ENCODE measurements around the gene ATG4B. TPM values are rescaled to one million over a fixed set of nuclear protein-coding genes. Genes with fewer than 3 reads are reported as not detected.

ATG4B gene
- total RNA-seq, 2 donors from 2014 or later: 43.0 to 49.4 TPM

DNA sequence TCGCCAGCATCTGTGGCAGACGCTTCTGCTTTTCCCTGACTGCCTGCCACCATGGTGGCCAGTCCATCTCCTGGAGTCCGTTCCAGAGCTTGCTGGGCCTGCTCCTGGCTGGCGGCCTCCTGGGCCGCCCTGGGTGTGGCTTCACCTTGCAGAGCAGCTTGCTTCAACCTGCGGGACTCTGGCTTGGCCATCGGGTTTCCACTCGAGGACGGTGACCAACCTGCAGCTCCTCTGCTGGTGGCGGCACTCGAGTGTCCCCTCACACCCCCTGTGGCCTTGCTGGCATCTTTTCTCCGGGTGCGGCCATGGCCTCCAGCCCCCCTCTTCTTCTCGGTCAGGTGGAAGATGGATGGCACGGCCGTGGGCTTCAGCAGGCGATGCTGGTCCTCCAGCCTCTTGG lies 3.9 kb upstream of the ATG4B start:
- DNase-seq: no peak
- ATAC-seq: no peak
- intact Hi-C loops (cut with DNase I): no loop called here

DNA sequence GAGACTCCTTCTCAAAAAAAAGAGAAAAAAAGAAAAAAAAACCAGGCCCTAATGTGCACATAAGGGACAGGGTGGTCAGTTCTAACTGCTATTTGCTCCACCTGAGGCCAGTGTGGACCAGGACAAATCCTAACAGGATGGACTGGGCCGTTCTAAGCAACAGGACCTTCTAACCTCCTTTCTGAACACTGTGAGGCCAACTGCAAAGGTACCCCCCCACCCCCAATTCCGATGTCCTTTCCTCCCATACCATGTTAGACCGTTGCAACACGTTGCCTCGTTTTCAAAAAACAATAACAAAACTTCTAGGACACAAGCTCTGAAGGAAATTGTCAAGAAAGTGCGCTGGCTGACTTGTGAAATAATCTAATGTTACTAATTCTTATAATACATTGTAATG lies 1.7 kb upstream of the ATG4B start:
- DNase-seq: no peak
- ATAC-seq: no peak
- intact Hi-C loops (cut with DNase I): no loop called here

DNA sequence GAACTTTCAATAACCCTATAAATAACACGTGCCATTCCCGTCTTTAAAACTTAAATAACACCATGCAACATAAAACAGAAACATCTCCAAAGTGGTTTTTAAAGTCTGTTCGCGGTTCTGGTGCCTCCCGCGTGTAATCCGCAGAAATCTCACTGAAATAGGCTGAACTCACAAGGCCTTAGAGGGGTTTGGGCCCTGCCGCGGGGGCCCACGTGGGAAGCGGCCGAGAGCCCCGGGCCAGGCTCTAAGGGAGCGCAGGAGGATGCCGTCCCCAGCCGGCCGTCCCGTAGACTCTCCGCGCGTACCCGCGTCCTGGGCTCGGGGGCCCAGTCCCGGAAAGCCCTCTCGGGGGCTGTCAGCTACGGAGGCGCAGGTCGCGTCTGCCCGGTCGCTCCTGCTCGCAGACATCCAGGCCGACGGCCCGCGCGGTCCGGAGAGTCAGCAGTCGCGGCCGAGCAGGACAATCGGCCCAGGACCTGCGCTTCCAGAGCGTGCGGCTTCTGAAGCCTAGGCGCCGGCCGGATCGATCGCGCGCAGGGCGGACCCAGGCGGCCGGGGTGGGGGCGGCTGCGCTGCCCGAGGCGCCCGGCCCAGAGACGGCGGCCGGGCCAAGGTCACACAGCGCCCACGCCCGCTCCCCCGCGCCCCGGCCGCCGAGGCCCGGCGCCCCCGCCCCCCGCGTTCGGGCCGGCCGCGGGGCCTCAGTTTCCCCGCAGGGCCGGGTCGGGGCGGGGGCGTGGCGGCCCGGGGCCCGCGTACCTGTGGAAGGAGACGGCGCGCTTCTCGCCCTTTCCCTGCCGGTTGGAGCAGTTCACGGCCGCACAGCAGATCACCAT lies 1.1 kb upstream of the ATG4B start:
- DNase-seq (peak; percentile 55), ATAC-seq (peak; percentile 12 to 38)
- intact Hi-C loops (cut with DNase I): no loop called here

DNA sequence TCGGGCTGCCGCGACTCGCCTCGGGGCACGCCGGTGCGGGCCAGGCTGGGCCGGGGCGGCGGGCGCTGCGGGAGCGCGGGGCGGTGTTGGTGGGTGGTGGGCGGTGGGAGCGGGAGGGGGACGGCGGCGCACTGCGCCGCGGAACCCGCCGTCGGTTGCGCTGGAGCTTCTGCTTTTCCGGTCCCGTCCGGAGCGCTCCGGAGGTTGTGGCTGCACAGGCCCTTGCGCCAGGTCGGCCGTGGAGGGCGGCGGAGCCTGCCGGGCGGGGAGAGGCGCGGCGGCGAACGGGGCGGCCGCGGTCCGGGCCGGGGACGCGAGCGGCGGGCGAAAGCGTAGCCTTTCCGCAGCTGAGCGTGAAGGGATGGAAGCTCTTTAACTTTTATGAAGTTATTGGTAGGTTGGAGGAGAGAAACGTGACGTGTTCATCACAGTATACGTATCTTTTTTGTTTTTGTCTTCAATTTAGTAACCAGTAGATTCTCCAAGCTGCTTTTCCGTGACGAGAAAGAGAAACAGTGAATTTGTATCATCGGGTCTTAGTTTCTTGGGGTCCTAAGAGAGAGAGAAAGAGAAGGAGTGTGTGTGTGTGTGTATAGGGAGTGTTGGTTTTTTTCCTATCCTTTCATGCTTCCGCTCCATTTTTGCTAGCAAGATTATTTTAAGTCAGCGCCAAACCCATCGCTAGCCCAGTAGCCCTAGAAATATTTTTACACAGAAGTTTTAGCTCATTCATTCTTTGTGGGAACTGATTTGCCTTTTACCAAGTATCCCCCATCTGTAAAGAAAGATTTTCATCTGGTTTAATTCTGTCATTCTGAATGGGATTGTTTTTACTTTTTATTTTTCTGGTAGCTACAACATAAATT lies 535 bp downstream of the ATG4B start:
- no peak for DNase-seq
- intact Hi-C loops (cut with DNase I): no loop called here
- peak in 1 of 2 donors; percentile 12 for ATAC-seq

DNA sequence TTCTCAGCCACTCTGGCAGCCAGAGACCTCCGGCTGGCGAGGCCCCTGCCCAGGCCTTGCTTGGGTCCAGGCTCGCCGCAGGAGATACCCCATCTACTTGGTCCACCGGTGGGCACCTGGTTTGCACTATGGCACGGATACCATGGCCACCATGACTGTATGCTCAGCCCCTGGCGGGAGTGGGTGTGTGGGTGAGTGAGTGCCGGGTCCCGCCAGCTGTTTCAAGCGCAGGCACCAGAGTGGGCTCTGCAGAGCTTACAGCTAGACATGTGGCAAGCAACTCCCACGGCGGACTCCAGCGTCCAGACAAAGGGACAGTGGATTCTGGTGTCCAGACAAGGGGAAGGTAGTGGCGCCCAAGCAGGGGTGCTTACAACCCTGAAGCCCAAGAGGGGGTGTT lies 1.4 kb downstream of the ATG4B start:
- intact Hi-C loops (cut with DNase I): no loop called here
- DNase-seq (no peak), ATAC-seq (no peak)

DNA sequence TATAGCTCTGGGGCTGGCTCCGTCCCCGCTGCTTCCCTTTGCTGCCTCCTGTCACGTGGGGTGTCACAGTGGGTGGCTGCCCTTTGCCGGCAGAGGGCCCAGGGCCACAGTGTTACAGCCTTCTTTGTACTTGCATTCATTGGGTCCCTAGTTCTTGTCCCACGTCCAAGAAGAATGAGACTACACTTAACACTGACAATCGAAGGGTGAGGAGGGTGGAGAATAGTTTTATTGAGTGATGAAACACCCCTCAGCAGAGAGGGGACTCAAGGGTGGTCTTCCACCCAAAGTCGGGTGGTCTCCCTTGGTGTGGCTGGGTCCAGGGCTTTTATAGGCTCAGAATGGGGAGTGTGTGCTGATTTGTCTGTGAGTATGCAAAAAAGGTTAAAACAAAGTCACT lies 1.9 kb downstream of the ATG4B start:
- intact Hi-C loops (cut with DNase I): no loop called here
- no peak for ATAC-seq
- no peak for DNase-seq

DNA sequence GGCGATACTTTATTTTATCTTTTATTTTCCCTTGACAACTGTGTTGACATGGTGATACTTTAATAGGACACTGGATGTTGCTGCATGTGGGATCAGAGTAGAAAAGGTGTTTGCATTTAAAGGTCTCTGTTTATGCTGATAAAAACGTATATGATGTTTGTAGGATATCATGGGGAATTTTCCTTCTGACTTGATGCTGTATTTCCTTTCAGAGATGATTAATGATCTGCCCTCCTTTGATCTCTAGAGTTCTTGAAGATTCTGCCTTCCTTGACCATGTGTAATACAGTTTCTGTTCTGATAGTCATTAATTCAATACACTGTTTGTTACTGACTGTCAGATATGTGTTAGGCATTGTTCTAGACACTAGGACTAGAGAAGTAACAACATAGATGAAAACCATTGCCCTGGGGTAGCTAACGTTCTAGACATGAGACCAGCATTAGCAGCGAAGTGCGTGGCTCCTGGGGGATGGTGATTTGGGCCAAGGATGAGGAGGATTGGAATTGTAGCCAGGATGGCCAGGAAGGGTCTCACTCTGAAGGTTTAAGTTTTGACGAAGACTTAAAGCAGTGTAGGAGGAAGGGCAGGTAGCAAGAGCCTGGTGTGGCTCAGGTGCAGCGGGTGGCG lies 2.8 kb downstream of the ATG4B start:
- intact Hi-C loops (cut with DNase I): no loop called here
- ATAC-seq (no peak), DNase-seq (no peak)

DNA sequence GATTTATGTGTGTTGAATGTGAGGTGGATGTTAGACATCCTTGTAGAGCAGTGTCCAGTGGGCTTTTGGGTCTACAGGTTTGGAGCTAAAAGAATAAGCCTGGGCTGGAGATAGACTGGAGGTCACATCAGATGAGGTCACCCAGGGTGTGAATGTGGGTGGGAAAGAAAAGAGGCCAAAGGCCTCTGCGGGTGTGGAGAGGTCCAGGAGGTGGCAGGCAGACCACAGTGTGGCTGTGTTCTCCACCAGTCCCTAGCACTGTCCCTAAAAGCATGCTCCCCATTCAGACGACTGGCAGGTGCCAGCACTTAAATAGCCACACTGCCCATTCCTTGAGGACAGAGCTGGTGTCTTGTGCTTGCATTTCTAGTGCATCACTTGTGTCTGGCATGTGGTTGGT lies 4.1 kb downstream of the ATG4B start:
- DNase-seq (no peak), ATAC-seq (no peak)
- intact Hi-C loops (cut with DNase I): no loop called here

DNA sequence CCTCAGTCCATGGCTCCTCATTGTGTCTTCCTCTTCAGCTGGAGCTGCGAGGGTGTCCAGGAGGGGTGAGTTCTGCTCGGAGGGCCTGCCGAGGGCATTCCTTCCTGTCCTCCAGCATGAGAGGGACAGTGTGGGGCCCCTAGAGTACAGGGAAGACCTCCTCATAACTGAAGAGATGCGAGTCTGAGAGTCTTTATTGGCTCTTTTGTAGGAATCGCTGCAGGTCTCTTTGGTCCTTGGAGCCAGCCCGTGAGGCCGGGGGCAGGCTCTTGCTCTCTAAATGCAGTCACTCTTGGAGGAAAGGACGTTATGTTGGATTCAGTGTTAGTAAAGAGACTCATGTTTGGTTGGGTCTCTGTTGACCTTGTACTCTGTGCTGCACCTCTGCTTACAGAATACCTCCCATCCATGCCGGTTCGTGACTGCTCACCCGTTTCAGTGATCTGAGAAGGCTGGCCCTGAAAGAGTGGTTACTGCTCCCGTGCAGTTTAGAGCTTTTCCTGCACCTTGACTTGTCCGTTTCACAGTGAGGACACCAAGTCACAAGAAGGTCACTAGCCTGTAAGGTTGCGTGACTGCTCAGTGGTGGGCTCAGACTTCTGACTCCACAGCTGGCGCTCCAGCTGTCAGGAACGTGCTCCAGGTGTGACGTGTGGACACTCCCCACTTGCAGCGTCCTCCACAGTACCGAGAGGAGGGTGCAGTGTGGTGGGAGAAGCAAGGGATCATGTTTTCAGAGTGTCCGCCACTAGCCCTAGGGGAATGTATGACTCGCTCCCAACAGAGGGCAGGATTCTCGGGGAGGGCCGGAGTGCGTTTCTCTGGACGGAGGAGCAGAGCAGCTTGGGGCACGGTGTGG lies 7.8 kb downstream of the ATG4B start:
- DNase-seq (no peak), ATAC-seq (peak in 1 of 2 donors; percentile 24)
- intact Hi-C loops (cut with DNase I): no loop called here

DNA sequence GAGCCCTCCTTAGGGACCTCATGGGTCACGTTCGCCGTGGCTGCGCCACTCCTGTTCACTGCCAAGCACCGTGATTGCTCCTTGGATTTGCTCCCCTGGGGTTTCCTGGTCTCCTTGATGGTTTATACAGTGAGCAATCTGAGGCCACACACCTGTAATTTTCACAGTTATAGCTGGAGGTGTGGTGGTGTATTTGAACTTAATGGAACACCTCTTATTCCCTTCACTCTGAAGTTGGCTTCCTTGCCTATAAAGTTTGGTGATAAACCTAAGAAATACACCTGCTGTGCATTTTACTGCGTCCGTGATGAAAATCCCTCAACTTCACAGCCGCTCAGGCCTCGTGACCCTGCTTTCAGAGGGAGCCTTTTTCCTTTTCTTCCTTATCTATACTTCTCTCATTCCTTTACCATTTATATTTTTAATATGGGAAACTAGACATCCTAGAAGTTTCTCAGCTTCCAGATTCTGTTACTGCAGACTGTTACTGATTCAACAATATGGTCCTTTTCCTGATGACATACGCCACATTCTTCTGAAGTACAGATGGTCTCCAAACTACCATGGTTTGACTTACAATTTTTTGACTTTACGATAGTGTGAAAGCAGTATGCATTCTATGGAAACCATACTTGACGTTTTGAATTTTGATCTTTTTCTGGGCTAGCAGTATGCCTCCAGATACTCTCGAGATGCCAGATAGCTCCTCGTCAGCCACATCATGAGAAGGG lies 8.6 kb downstream of the ATG4B start:
- ATAC-seq (no peak), DNase-seq (no peak)
- intact Hi-C loops (cut with DNase I): no loop called here

DNA sequence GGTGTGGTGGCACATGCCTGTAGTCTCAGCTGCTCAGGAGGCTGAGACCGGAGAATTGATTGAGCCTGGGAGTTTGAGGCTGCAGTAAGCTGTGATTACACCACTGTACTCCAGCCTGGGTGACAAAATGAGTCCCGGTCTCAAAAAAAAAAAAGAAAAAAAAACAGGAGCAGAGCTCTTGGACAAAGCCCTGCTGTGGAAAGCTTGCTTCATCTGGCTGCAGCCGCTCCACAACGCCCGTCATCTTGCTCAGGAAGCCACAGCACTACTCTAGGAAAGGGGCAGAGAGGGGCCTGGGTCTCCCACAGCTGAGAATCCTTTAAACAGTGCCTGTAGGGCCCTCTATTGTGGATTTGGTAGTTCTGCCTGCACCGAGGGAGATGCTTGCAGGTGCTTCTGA lies 11.0 kb downstream of the ATG4B start:
- DNase-seq (no peak), ATAC-seq (no peak)
- intact Hi-C loops (cut with DNase I): no loop called here

DNA sequence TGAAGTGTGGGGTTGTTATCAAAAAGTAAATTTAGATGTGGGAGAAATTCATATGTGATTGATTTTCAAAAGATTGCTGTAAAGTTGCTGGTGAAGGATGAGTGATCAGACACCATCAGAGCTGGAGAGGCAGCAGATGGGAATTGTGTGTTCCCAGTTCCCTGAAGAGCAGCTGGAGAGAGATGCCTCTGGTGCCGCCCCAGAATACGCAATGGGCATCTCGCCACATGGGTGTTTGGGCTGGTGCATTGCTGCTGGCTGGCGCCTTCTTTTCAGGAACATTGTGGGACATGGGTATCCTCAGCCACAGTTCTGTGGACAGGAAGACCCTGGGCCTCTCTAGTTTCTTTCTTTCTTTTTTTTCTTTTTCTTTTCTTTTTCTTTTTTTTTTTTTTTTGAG lies 11.9 kb downstream of the ATG4B start:
- peak; percentile 42 to 49 for ATAC-seq
- intact Hi-C loops (cut with DNase I): no loop called here
- no peak for DNase-seq

DNA sequence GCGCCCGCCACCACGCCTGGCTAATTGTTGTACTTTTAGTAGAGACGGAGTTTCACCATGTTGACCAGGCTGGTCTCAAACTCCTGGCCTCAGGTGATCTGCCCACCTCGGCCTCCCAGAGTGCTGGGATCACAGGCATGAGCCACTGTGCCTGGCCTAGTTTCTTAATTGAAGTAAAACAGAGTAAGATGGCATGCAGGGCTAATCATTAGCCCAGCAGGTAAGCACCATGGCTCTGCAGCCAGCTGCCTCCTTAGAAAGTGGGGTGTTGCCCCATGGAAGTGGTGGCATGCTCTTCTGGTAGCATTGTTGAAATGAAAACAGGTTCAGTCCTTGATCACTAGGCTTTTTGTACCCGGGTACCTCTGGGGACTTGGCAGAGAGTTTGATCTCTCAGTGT lies 12.4 kb downstream of the ATG4B start:
- DNase-seq (no peak), ATAC-seq (no peak)
- intact Hi-C loops (cut with DNase I): no loop called here

DNA sequence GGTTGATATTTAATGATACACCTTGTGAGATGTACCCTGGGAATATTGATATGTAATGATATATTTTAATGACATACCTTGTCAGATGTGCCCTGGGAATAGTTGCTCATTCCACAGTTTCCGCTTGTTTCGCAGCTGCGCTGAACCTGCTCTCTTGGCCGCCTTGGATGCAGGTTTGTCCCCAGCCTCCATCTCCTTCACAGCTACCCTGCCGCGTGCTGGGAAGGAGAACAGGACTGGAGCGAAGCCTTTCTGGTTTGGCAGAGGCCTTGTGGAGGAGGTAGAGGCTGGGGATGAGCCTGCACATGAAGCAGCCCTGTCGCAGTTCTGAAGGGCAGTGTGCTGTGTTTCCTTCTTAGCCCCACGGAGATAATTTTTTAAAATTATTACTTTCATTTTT lies 14.6 kb downstream of the ATG4B start:
- ATAC-seq: no peak
- no peak for DNase-seq
- intact Hi-C loops (cut with DNase I): no loop called here

DNA sequence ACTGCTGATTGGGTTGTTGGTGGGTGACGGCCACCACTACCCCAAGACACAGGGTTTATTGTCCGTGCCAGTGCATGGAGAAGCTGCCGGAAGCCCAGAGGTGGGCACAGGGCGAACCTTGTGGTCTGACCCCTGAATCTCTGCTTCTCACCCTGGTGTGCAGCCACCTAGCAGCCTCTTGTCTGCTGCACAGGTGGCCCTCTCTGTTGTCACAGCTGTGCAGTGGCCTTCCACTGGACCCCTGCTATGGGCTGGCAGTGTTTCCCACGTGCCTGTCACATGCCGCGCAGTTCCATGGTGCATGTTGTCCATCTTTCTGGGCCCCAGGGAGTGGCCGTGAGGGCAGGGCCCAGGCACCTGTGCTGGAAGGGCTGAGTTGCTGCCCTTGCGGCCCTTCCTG lies 15.2 kb downstream of the ATG4B start:
- ATAC-seq: no peak
- no peak for DNase-seq
- intact Hi-C loops (cut with DNase I): no loop called here

DNA sequence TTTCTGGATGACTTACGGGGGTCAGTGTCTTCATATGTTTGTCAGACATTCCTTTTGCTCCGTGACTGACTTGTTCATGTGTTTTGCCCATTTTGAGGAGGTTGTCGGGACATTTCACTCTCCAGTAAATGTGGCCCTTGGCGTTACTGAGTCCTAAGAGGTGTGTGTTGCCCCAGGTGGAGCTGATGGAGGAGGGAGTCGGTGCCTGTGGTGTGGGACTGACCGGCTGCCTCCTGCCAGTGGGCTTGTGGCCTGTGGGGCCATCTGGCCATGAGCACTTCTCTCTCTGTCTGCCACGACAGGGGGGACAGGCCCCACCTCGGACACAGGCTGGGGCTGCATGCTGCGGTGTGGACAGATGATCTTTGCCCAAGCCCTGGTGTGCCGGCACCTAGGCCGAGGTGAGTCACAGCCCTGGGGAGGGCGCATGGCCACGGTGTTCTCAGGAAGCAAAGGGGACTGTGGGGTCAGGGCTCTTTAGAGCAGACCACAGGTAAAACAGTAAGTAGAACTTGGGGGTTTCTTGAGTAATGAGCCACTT lies 15.8 kb downstream of the ATG4B start:
- DNase-seq: no peak
- no peak for ATAC-seq
- intact Hi-C loops (cut with DNase I): no loop called here

DNA sequence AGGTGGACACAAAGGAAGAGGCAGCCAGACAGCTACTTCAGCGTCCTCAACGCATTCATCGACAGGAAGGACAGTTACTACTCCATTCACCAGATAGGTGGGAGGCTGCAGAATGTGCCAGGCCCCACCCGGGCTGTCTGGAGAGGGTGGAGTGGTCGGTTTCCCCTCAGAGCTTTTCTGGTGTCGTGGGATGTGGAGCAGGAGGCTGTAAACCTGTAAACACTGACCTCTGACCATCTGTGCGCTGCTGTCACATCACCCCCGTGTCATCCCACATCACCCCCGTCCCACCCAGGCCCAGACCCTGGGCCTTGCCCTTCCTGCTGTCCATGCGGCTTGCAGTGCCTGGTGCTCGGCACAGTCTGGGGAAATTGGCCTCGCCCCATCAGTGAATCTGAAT lies 17.1 kb downstream of the ATG4B start:
- ATAC-seq (no peak), DNase-seq (no peak)
- intact Hi-C loops (cut with DNase I): no loop called here

DNA sequence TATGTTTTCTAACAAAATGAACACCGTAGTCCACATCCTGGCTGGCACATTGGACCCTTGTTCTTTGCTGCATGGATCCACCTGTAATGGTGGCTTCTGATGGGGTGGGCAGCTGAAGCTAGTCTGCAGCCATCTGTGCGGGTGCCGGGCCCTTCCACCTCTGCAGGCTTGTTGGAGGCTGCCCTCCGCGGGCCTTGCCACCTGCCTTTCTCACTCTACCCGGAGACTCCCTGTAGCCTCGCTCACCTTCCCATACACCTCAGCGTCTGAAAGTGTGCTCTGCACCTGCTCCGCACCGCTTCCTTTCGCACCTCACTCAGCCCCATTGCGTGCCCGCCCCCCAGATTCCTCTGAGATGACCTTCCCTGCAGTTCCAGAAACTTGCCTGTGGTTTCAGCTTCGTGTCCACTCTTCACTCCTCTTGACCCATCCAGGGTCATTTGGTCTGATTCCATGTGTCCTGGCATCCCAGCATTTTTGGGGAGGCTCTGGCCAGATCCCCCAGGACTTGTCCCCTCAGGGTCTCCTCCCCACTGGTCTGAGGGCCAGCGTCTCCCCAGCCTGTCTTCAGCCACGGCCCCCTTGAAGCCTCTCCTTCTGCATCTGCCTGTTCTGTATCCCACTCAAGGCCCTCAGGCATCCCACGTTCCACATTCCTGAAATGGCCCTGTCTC lies 18.2 kb downstream of the ATG4B start:
- ATAC-seq: no peak

More for the DNA sequence above, 18.2 kb downstream of the ATG4B start:
- intact Hi-C loops (cut with DNase I): no loop called here
- no peak for DNase-seq
